ENCODE data around the gene IPO4. TPM values are rescaled to one million over a fixed set of nuclear protein-coding genes. Genes with fewer than 3 reads are reported as not detected.

Gene IPO4
- total and polyA plus RNA-seq, 2 of the 13 experiments (the other 11 are each of a cell fraction or from before 2014, with no cell fraction given) = 39.0 to 179 TPM

- TF ChIP-seq ZMYM4 (CRISPR knock-in tag; IDR thresholded peaks at IDR 0.05) (peak; percentile 98), ZNF335 (CRISPR knock-in tag; IDR thresholded peaks at IDR 0.05) (peak; percentile 99), HNRNPH1 (optimal IDR thresholded peaks at IDR 0.05; ENCODE audit: low read depth, low read length) (peak; percentile 94), ZFP36 (IDR thresholded peaks at IDR 0.05; ENCODE audit: borderline replicate concordance, low read depth, low read length, partially characterized antibody) (peak; percentile 9), ZKSCAN8 (CRISPR knock-in tag; IDR thresholded peaks at IDR 0.05; ENCODE audit: borderline replicate concordance) (peak; percentile 98), HOXA5 (CRISPR knock-in tag; IDR thresholded peaks at IDR 0.05) (peak; percentile 99), ATF2 (CRISPR knock-in tag; IDR thresholded peaks at IDR 0.05) (peak; percentile 98; the same call in 1 of the 2 replicates), TOE1 (CRISPR knock-in tag; IDR thresholded peaks at IDR 0.05) (peak; percentile 100), RBM39 (IDR thresholded peaks at IDR 0.05; ENCODE audit: low read depth, low read length, poor library complexity, severe bottlenecking) (peak; percentile 98), ARID2 (CRISPR knock-in tag; IDR thresholded peaks at IDR 0.05; ENCODE audit: borderline replicate concordance) (peak; percentile 100), ZNF572 (CRISPR knock-in tag; IDR thresholded peaks at IDR 0.05) (peak; percentile 89; the same call in 1 of the 2 replicates), ZNF557 (CRISPR knock-in tag; IDR thresholded peaks at IDR 0.05) (peak; percentile 90; the same call in 1 of the 2 replicates), REPIN1 (CRISPR knock-in tag; IDR thresholded peaks at IDR 0.05; ENCODE audit: borderline replicate concordance, low read depth) (peak; percentile 100), SATB2 (CRISPR knock-in tag; IDR thresholded peaks at IDR 0.05) (peak; percentile 92), RBFOX2 (IDR thresholded peaks at IDR 0.05; ENCODE audit: low read depth, low read length) (peak; percentile 99), ATF7-NPFF (CRISPR knock-in tag; IDR thresholded peaks at IDR 0.05; ENCODE audit: low read depth) (peak; percentile 97), ATF6 (CRISPR knock-in tag; conservative IDR thresholded peaks at IDR 0.05) (peak; percentile 97; the same call in 1 of the 2 replicates), EEA1 (CRISPR knock-in tag; IDR thresholded peaks at IDR 0.05; ENCODE audit: borderline replicate concordance) (no peak), NR2F2 (IDR thresholded peaks at IDR 0.05; ENCODE audit: borderline replicate concordance, low read depth) (no peak), MXI1 (IDR thresholded peaks at IDR 0.05; ENCODE audit: borderline replicate concordance, low read depth, low read length) (peak; percentile 100), ZNF253 (CRISPR knock-in tag; IDR thresholded peaks at IDR 0.05; ENCODE audit: borderline replicate concordance) (peak; percentile 89; the same call in 1 of the 2 replicates), KAT7 (CRISPR knock-in tag; IDR thresholded peaks at IDR 0.05; ENCODE audit: borderline replicate concordance) (peak; percentile 99), XBP1 (CRISPR knock-in tag; IDR thresholded peaks at IDR 0.05) (peak; percentile 89), NR2F1 (CRISPR knock-in tag; IDR thresholded peaks at IDR 0.05) (peak in 1 of 2 experiments; percentile 43; a peak in 1 of 4 replicates), HNF4A (CRISPR knock-in tag; IDR thresholded peaks at IDR 0.05) (peak; percentile 71), MYNN (CRISPR knock-in tag; IDR thresholded peaks at IDR 0.05; ENCODE audit: low read depth) (peak; percentile 95), FOSL2 (CRISPR knock-in tag; IDR thresholded peaks at IDR 0.05) (peak; percentile 90), FOXK2 (IDR thresholded peaks at IDR 0.05) (peak; percentile 91), NFKBIZ (CRISPR knock-in tag; IDR thresholded peaks at IDR 0.05) (no peak; the same call in none of the 2 replicates)
Measured at GRCh38 chr14:24188251-24189058, at the start of gene IPO4 (continued).

All from HepG2 (cell line).